H1 (cell line): ENCODE measurements around the gene PKD2. TPM values are rescaled to one million over a fixed set of nuclear protein-coding genes. Genes with fewer than 3 reads are reported as not detected.

Experiments used
- CHD1 ChIP-seq: IDR thresholded peaks from 2 replicates; pipeline ENCODE4 v1.6.1; 2012; ENCODE audit warnings: low read depth, low read length, improper control_type of control experiment
- CTCF ChIP-seq, 3 experiments: IDR thresholded peaks; 1 replicate in 2 of 3; 2 replicates in 1 of 3; pipeline versions ENCODE4 v1.5.1 to v1.6.1; 2011; ENCODE audit warnings: low read length in 3 of 3, mild to moderate bottlenecking in 3 of 3, inconsistent platforms in 2 of 3, low read depth in 1 of 3, moderate library complexity in 1 of 3; ENCODE audit not compliant: insufficient read depth in 1 of 3; ENCODE audit errors: control extremely low read depth in 1 of 3
- GTF2F1 ChIP-seq: IDR thresholded peaks from 2 replicates; pipeline ENCODE4 v1.6.1; 2012; ENCODE audit warnings: low read depth, low read length, improper control_type of control experiment, borderline replicate concordance
- SUZ12 ChIP-seq: fragments of 200-600 bp; sonication (generic); IDR thresholded peaks from 2 replicates; pipeline ENCODE4 v1.6.1; 2012; ENCODE audit warnings: mild to moderate bottlenecking, inconsistent platforms, low read length, moderate library complexity, mixed read lengths
- ZNF274 ChIP-seq: IDR thresholded peaks from 2 replicates; pipeline ENCODE4 v1.7.0; 2012; ENCODE audit warnings: low read length, borderline replicate concordance; ENCODE audit errors: extremely low read depth
- polyA plus RNA-seq, 7 experiments: library from polyadenylated mRNA; depleted of rRNA in 3 of 7; stranded (reverse) in 5 of 7; unstranded in 2 of 7; fragments of >200 nt in 5 of 7; fragments of 200-250 nt in 2 of 7; gene quantifications; 1 replicate in 5 of 7; 2 replicates in 1 of 7; 4 replicates in 1 of 7; pipeline versions ENCODE4 v1.2.1 to v1.2.3, GENCODE V29; 2011 to 2013; ENCODE audit warnings: missing spikeins in 2 of 7, mixed read lengths in 2 of 7
- total RNA-seq: library from RNA; stranded (reverse); fragmentation: NEBNext Ultra II Directional; extraction: Animal tissue kit (Norgen Biotek cat#: 25700); gene quantifications from 2 replicates; pipeline ENCODE4 v1.2.1, GENCODE V29; 2021
- TF ChIP-seq, protein P1 (sequence below): fragments of 300-600 bp; sonication (generic); IDR thresholded peaks from 2 replicates; pipeline ENCODE4 v1.7.1; 2012; ENCODE audit warnings: low read length, moderate library complexity, mild to moderate bottlenecking, inconsistent platforms; ENCODE audit not compliant: insufficient replicate concordance
- TF ChIP-seq, protein P2 (sequence below): IDR thresholded peaks from 2 replicates; pipeline ENCODE4 v1.6.1; 2011; ENCODE audit warnings: low read length, improper control_type of control experiment

Gene PKD2
- total and polyA plus RNA-seq, 2 of the 8 experiments (the other 6 are each of a cell fraction or from before 2014, with no cell fraction given) = 16.0 to 32.0 TPM

DNA sequence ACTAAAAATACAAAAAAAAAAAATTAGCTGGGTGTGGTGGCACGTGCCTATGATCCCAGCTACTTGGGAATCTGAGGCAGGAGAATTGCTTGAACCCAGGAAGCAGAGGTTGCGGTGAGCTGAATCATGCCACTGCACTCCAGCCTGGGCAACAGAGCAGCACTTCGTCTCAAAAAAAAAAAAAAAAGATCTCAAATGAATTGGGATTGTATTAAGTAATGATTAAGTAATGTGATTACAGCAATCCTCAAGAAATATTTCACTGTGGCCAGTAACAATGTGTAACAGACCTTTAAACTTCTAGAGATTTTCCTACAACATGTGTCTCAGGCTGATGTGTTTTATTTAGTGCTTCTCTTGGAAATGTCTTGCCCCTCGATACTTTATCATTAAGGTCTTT is 46.8 kb downstream of the PKD2 start (continued):
- TF ChIP-seq, protein P1, sequence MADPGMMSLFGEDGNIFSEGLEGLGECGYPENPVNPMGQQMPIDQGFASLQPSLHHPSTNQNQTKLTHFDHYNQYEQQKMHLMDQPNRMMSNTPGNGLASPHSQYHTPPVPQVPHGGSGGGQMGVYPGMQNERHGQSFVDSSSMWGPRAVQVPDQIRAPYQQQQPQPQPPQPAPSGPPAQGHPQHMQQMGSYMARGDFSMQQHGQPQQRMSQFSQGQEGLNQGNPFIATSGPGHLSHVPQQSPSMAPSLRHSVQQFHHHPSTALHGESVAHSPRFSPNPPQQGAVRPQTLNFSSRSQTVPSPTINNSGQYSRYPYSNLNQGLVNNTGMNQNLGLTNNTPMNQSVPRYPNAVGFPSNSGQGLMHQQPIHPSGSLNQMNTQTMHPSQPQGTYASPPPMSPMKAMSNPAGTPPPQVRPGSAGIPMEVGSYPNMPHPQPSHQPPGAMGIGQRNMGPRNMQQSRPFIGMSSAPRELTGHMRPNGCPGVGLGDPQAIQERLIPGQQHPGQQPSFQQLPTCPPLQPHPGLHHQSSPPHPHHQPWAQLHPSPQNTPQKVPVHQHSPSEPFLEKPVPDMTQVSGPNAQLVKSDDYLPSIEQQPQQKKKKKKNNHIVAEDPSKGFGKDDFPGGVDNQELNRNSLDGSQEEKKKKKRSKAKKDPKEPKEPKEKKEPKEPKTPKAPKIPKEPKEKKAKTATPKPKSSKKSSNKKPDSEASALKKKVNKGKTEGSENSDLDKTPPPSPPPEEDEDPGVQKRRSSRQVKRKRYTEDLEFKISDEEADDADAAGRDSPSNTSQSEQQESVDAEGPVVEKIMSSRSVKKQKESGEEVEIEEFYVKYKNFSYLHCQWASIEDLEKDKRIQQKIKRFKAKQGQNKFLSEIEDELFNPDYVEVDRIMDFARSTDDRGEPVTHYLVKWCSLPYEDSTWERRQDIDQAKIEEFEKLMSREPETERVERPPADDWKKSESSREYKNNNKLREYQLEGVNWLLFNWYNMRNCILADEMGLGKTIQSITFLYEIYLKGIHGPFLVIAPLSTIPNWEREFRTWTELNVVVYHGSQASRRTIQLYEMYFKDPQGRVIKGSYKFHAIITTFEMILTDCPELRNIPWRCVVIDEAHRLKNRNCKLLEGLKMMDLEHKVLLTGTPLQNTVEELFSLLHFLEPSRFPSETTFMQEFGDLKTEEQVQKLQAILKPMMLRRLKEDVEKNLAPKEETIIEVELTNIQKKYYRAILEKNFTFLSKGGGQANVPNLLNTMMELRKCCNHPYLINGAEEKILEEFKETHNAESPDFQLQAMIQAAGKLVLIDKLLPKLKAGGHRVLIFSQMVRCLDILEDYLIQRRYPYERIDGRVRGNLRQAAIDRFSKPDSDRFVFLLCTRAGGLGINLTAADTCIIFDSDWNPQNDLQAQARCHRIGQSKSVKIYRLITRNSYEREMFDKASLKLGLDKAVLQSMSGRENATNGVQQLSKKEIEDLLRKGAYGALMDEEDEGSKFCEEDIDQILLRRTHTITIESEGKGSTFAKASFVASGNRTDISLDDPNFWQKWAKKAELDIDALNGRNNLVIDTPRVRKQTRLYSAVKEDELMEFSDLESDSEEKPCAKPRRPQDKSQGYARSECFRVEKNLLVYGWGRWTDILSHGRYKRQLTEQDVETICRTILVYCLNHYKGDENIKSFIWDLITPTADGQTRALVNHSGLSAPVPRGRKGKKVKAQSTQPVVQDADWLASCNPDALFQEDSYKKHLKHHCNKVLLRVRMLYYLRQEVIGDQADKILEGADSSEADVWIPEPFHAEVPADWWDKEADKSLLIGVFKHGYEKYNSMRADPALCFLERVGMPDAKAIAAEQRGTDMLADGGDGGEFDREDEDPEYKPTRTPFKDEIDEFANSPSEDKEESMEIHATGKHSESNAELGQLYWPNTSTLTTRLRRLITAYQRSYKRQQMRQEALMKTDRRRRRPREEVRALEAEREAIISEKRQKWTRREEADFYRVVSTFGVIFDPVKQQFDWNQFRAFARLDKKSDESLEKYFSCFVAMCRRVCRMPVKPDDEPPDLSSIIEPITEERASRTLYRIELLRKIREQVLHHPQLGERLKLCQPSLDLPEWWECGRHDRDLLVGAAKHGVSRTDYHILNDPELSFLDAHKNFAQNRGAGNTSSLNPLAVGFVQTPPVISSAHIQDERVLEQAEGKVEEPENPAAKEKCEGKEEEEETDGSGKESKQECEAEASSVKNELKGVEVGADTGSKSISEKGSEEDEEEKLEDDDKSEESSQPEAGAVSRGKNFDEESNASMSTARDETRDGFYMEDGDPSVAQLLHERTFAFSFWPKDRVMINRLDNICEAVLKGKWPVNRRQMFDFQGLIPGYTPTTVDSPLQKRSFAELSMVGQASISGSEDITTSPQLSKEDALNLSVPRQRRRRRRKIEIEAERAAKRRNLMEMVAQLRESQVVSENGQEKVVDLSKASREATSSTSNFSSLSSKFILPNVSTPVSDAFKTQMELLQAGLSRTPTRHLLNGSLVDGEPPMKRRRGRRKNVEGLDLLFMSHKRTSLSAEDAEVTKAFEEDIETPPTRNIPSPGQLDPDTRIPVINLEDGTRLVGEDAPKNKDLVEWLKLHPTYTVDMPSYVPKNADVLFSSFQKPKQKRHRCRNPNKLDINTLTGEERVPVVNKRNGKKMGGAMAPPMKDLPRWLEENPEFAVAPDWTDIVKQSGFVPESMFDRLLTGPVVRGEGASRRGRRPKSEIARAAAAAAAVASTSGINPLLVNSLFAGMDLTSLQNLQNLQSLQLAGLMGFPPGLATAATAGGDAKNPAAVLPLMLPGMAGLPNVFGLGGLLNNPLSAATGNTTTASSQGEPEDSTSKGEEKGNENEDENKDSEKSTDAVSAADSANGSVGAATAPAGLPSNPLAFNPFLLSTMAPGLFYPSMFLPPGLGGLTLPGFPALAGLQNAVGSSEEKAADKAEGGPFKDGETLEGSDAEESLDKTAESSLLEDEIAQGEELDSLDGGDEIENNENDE = no peak
- TF ChIP-seq ZNF274 (no peak), CTCF (IDR thresholded peaks at IDR 0.05; ENCODE audit: control extremely low read depth in 1 of 3, insufficient read depth in 1 of 3, low read depth in 1 of 3, low read length in 3 of 3) (no peak), CHD1 (no peak), GTF2F1 (no peak), SUZ12 (no peak)
- TF ChIP-seq, protein P2, sequence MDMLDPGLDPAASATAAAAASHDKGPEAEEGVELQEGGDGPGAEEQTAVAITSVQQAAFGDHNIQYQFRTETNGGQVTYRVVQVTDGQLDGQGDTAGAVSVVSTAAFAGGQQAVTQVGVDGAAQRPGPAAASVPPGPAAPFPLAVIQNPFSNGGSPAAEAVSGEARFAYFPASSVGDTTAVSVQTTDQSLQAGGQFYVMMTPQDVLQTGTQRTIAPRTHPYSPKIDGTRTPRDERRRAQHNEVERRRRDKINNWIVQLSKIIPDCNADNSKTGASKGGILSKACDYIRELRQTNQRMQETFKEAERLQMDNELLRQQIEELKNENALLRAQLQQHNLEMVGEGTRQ = no peak
